WTC11 (cell line): ENCODE results near the gene PTGR2. TPM values are rescaled to one million over a fixed set of nuclear protein-coding genes. Genes with fewer than 3 reads are reported as not detected.

Experiments used
- ATAC-seq: fragments of 200-7000 bp; cut with Tn5 transposase; 2 replicates; pipeline ENCODE4 v1.10.0; 2021; ENCODE audit warnings: mild to moderate bottlenecking, moderate library complexity
- CTCF ChIA-PET: fragments of 300-600 bp; sonication (Branson Sonifier 250); formaldehyde crosslinking; loops from one replicate; lab custom pipeline; 2021; ENCODE audit warnings: antibody characterized with exemption; lab: Charles Lee
- POLR2A ChIA-PET: fragments of 350-600 bp; sonication (Branson Sonifier 250); formaldehyde crosslinking; loops from one replicate; lab custom pipeline; 2021; ENCODE audit warnings: antibody characterized with exemption; lab: Charles Lee
- DNase-seq: peaks from one replicate; pipeline ENCODE4 v3.0.0; 2021; ENCODE audit warnings: low spot score
- H3K27ac Mint-ChIP-seq: 2 replicates; pipeline ENCODE4 v1.8.0; 2021; ENCODE audit warnings: mixed read lengths
- H3K27me3 Mint-ChIP-seq: 2 replicates; pipeline ENCODE4 v1.8.0; 2021; ENCODE audit warnings: low read depth, mild to moderate bottlenecking, moderate library complexity, mixed read lengths
- H3K36me3 Mint-ChIP-seq: 2 replicates; pipeline ENCODE4 v1.8.0; 2021; ENCODE audit warnings: mixed read lengths
- H3K4me1 Mint-ChIP-seq: 2 replicates; pipeline ENCODE4 v1.8.0; 2022; ENCODE audit warnings: mixed read lengths
- H3K4me3 Mint-ChIP-seq: 2 replicates; pipeline ENCODE4 v1.8.0; 2021; ENCODE audit warnings: mild to moderate bottlenecking, moderate library complexity, mixed read lengths
- H3K9me3 Mint-ChIP-seq: 2 replicates; pipeline ENCODE4 v1.8.0; 2021; ENCODE audit warnings: mixed read lengths
- ARID4B ChIP-seq: sonication (generic); formaldehyde crosslinking; IDR thresholded peaks from 2 replicates; pipeline ENCODE4 v1.8.0; 2023; ENCODE audit warnings: missing genetic modification reagents, mild to moderate bottlenecking, borderline replicate concordance
- CTCF ChIP-seq: fragments of 200-600 bp; IDR thresholded peaks from 2 replicates; pipeline ENCODE4 v1.8.0; 2022; ENCODE audit warnings: antibody characterized with exemption
- ELF4 ChIP-seq: sonication (generic); formaldehyde crosslinking; IDR thresholded peaks from 2 replicates; pipeline ENCODE4 v1.8.1; 2022; ENCODE audit warnings: low read depth, mild to moderate bottlenecking, moderate library complexity, missing genetic modification reagents
- GRHL2 ChIP-seq: fragments of 250-450 bp; sonication (Bioruptor Pico); IDR thresholded peaks from 2 replicates; pipeline ENCODE4 v1.8.0; 2022; ENCODE audit warnings: mild to moderate bottlenecking, moderate library complexity; ENCODE audit not compliant: insufficient replicate concordance, severe bottlenecking
- GTF2I ChIP-seq: fragments of 250-450 bp; sonication (Bioruptor Pico); conservative IDR thresholded peaks from 2 replicates; pipeline ENCODE4 v1.4.0; 2021; ENCODE audit warnings: mild to moderate bottlenecking
- IRF1 ChIP-seq: sonication (generic); formaldehyde crosslinking; IDR thresholded peaks from 2 replicates; pipeline ENCODE4 v1.8.0; 2023; ENCODE audit warnings: missing genetic modification reagents
- MLX ChIP-seq: sonication (generic); formaldehyde crosslinking; IDR thresholded peaks from 2 replicates; pipeline ENCODE4 v1.8.1; 2023; ENCODE audit warnings: mild to moderate bottlenecking, missing genetic modification reagents, moderate library complexity
- PRDM15 ChIP-seq: sonication (generic); formaldehyde crosslinking; IDR thresholded peaks from 2 replicates; pipeline ENCODE4 v1.8.0; 2022; ENCODE audit warnings: missing genetic modification reagents
- PREB ChIP-seq: sonication (generic); formaldehyde crosslinking; IDR thresholded peaks from 2 replicates; pipeline ENCODE4 v1.8.1; 2022; ENCODE audit warnings: mild to moderate bottlenecking, missing genetic modification reagents, moderate library complexity, borderline replicate concordance
- TCF7 ChIP-seq: sonication (generic); formaldehyde crosslinking; IDR thresholded peaks from 2 replicates; pipeline ENCODE4 v1.8.0; 2022; ENCODE audit warnings: mild to moderate bottlenecking, low read depth, missing genetic modification reagents, moderate library complexity
- TEAD1 ChIP-seq: sonication (generic); formaldehyde crosslinking; IDR thresholded peaks from 2 replicates; pipeline ENCODE4 v1.8.0; 2022; ENCODE audit warnings: mild to moderate bottlenecking, missing genetic modification reagents
- TEAD4 ChIP-seq: sonication (generic); formaldehyde crosslinking; IDR thresholded peaks from 2 replicates; pipeline ENCODE4 v1.8.0; 2022; ENCODE audit warnings: mild to moderate bottlenecking, missing genetic modification reagents
- ZBTB21 ChIP-seq: sonication (generic); formaldehyde crosslinking; IDR thresholded peaks from 2 replicates; pipeline ENCODE4 v1.8.1; 2023; ENCODE audit warnings: mild to moderate bottlenecking, missing genetic modification reagents, borderline replicate concordance
- ZMAT4 ChIP-seq: fragments of 250-450 bp; sonication (Bioruptor Pico); IDR thresholded peaks from 2 replicates; pipeline ENCODE4 v1.9.0; 2021; ENCODE audit warnings: mild to moderate bottlenecking
- ZNF121 ChIP-seq: sonication (generic); formaldehyde crosslinking; IDR thresholded peaks from 2 replicates; pipeline ENCODE4 v1.8.0; 2023; ENCODE audit warnings: missing genetic modification reagents
- ZNF317 ChIP-seq: sonication (generic); formaldehyde crosslinking; IDR thresholded peaks from 2 replicates; pipeline ENCODE4 v1.8.1; 2023; ENCODE audit warnings: low read depth, mild to moderate bottlenecking, moderate library complexity, missing genetic modification reagents, borderline replicate concordance
- ZNF396 ChIP-seq: fragments of 250-450 bp; sonication (Bioruptor Pico); IDR thresholded peaks from 2 replicates; pipeline ENCODE4 v1.8.0; 2021; ENCODE audit warnings: mild to moderate bottlenecking, moderate library complexity, borderline replicate concordance
- ZNF425 ChIP-seq: fragments of 250-450 bp; sonication (Bioruptor Pico); conservative IDR thresholded peaks from 2 replicates; pipeline ENCODE4 v1.9.0; 2021; ENCODE audit warnings: mild to moderate bottlenecking
- ZNF671 ChIP-seq: fragments of 250-450 bp; sonication (Bioruptor Pico); IDR thresholded peaks from 2 replicates; pipeline ENCODE4 v1.8.0; 2021; ENCODE audit warnings: mild to moderate bottlenecking
- total RNA-seq: library from RNA; stranded (reverse); gene quantifications from 3 replicates; pipeline ENCODE4 v1.2.3, GENCODE V29; 2021

PTGR2 gene
- total RNA-seq, 1 experiment from 2014 or later, result 20.7 TPM

- ATAC-seq (no peak), DNase-seq (no peak)
- Mint-ChIP-seq H3K27ac (no peak overlapping the region), H3K4me3 (no peak overlapping the region), H3K27me3 (no peaks in the 10 kb centered on the region; the same call in 1 of the 2 replicates), H3K9me3 (no peaks in the 10 kb centered on the region), H3K4me1 (no peaks in the 10 kb centered on the region), H3K36me3 (no peaks in the 10 kb centered on the region)
- no peak for TF ChIP-seq ZNF121 (CRISPR knock-in tag)
- no peak for TF ChIP-seq ZNF396 (CRISPR knock-in tag)
- no peak for TF ChIP-seq MLX (CRISPR knock-in tag)
- no peak for TF ChIP-seq ARID4B (CRISPR knock-in tag)
- TF ChIP-seq TEAD1 (CRISPR knock-in tag), result no peak
- TF ChIP-seq ZNF671 (CRISPR knock-in tag), result no peak
- TF ChIP-seq CTCF, result no peak
- TF ChIP-seq TCF7 (CRISPR knock-in tag), result no peak
- no peak for TF ChIP-seq PREB (CRISPR knock-in tag)
- TF ChIP-seq ZMAT4 (CRISPR knock-in tag), result no peak
- TF ChIP-seq IRF1, result no peak
- TF ChIP-seq ELF4 (CRISPR knock-in tag), result no peak
- no peak for TF ChIP-seq ZNF317 (CRISPR knock-in tag)
- no peak for TF ChIP-seq TEAD4 (CRISPR knock-in tag)
- no peak for TF ChIP-seq ZBTB21 (CRISPR knock-in tag)
- no peak for TF ChIP-seq GRHL2 (CRISPR knock-in tag)
- no peak for TF ChIP-seq ZNF425 (CRISPR knock-in tag)
- no peak for TF ChIP-seq GTF2I (CRISPR knock-in tag)
- no peak for TF ChIP-seq PRDM15 (CRISPR knock-in tag)
- ChIA-PET POLR2A (interaction anchor here (0.7 kb wide), 1 partner anchor 61 kb away, joined by 3 read pairs; no protein-coding TSS in a partner anchor), CTCF (interaction anchor here (1.4 kb wide), 1 partner anchor 63 kb away, joined by 3 read pairs; no protein-coding TSS in a partner anchor)
These were observed 34.5 kb upstream of the PTGR2 start for GRCh38 chr14:73817020-73817655.
